ENCODE results near the gene MX1. TPM values are rescaled to one million over a fixed set of nuclear protein-coding genes. Genes with fewer than 3 reads are reported as not detected.
"Not testable (repeated sequence)": the region's sequence is repeated elsewhere in the genome, so short reads cannot be mapped to it uniquely, and the experiment has no call there.

Gene MX1
- total RNA-seq, 1 experiment from 2014 or later, result 6.4 TPM

- Histone ChIP-seq H3F3A (ENCODE audit: insufficient read depth, low read depth) (no peaks in the 10 kb centered on the region), H3K27me3 (ENCODE audit: insufficient read depth, low read depth) (no peaks in the 10 kb centered on the region), H3K4me1 (replicated peaks; ENCODE audit: insufficient read depth) (no peaks in the 10 kb centered on the region), H3K9me3 (ENCODE audit: insufficient read depth, low read depth) (0 out of 2 replicates have a peak, but pooled peaks cover 3% of the 10 kb centered on the region), H3K79me2 (ENCODE audit: low read depth) (no peaks in the 10 kb centered on the region), H4K20me1 (ENCODE audit: insufficient read depth) (no peaks in the 10 kb centered on the region), H2AFZ (no peak overlapping the region), H3K36me3 (ENCODE audit: low read depth) (no peaks in the 10 kb centered on the region), H3K4me3 (no peak overlapping the region), H3K27ac (no peak overlapping the region), H3K4me2 (no peak overlapping the region), H3K9me2 (ENCODE audit: insufficient read depth) (no peaks in the 10 kb centered on the region)
- TF ChIP-seq CTCF (conservative IDR thresholded peaks at IDR 0.05), result no peak
- TF ChIP-seq EZH2 (IDR thresholded peaks at IDR 0.05; ENCODE audit: low read depth), result no peak
- DNase-seq, result no peak
- intact Hi-C loops (cut with micrococcal nuclease; ENCODE audit: unreplicated experiment), result no loop called here
- BruUV-seq (replicated peaks), result no TSS peak
- ChIA-PET CTCF (no interaction called here), POLR2A (ENCODE audit: unreplicated experiment) (no interaction called here)
Measured at GRCh38 chr21:41410361-41410760, 15.7 kb upstream of the MX1 start.

GRCh38 chr21:41410767-41411448 is 15.1 kb upstream of the MX1 start:
- H3K27me3 ChIP-seq (ENCODE audit: insufficient read depth, low read depth), result no peaks in the 10 kb centered on the region
- DNase-seq, result no peak
- CTCF ChIA-PET, result no interaction called here
- H3K36me3 ChIP-seq (ENCODE audit: low read depth), result no peaks in the 10 kb centered on the region
- H2AFZ ChIP-seq, result no peak overlapping the region
- no peak for TF ChIP-seq EZH2 (IDR thresholded peaks at IDR 0.05; ENCODE audit: low read depth)
- H3K9me3 ChIP-seq (ENCODE audit: insufficient read depth, low read depth), result 0 out of 2 replicates have a peak, but pooled peaks cover 3% of the 10 kb centered on the region
- H3K9me2 ChIP-seq (ENCODE audit: insufficient read depth), result no peaks in the 10 kb centered on the region
- no peaks in the 10 kb centered on the region for H3K4me1 ChIP-seq (replicated peaks; ENCODE audit: insufficient read depth)
- H3K4me2 ChIP-seq, result no peak overlapping the region
- H4K20me1 ChIP-seq (ENCODE audit: insufficient read depth), result no peaks in the 10 kb centered on the region
- POLR2A ChIA-PET (ENCODE audit: unreplicated experiment), result no interaction called here
- BruUV-seq (replicated peaks), result no TSS peak
- H3K4me3 ChIP-seq, result no peak overlapping the region
- H3K27ac ChIP-seq, result no peak overlapping the region
- H3K79me2 ChIP-seq (ENCODE audit: low read depth), result no peaks in the 10 kb centered on the region
- H3F3A ChIP-seq (ENCODE audit: insufficient read depth, low read depth), result no peaks in the 10 kb centered on the region
- intact Hi-C loops (cut with micrococcal nuclease; ENCODE audit: unreplicated experiment), result no loop called here

- no TSS peak for BruUV-seq (replicated peaks)
- Histone ChIP-seq H3F3A (ENCODE audit: insufficient read depth, low read depth) (no peaks in the 10 kb centered on the region), H3K4me1 (replicated peaks; ENCODE audit: insufficient read depth) (no peaks in the 10 kb centered on the region), H3K27me3 (ENCODE audit: insufficient read depth, low read depth) (no peaks in the 10 kb centered on the region), H3K79me2 (ENCODE audit: low read depth) (no peaks in the 10 kb centered on the region), H3K9me2 (ENCODE audit: insufficient read depth) (no peaks in the 10 kb centered on the region), H3K36me3 (ENCODE audit: low read depth) (no peaks in the 10 kb centered on the region), H3K9me3 (ENCODE audit: insufficient read depth, low read depth) (0 out of 2 replicates have a peak, but pooled peaks cover 3% of the 10 kb centered on the region), H3K4me3 (no peak overlapping the region), H2AFZ (no peak overlapping the region), H3K27ac (no peak overlapping the region), H3K4me2 (no peak overlapping the region), H4K20me1 (ENCODE audit: insufficient read depth) (no peaks in the 10 kb centered on the region)
- CTCF ChIA-PET, result no interaction called here
- DNase-seq, result no peak
- intact Hi-C loops (cut with micrococcal nuclease; ENCODE audit: unreplicated experiment), result no loop called here
- POLR2A ChIA-PET (ENCODE audit: unreplicated experiment), result no interaction called here
- no peak for TF ChIP-seq EZH2 (IDR thresholded peaks at IDR 0.05; ENCODE audit: low read depth)
- TF ChIP-seq CTCF (conservative IDR thresholded peaks at IDR 0.05), result no peak
Measured at GRCh38 chr21:41411449-41412089, 14.5 kb upstream of the MX1 start.

- BruUV-seq (replicated peaks); DNase-seq; H3K27ac ChIP-seq; H2AFZ ChIP-seq; H3K9me3 ChIP-seq (ENCODE audit: insufficient read depth, low read depth); H3K4me3 ChIP-seq; H3K27me3 ChIP-seq (ENCODE audit: insufficient read depth, low read depth); H3K9me2 ChIP-seq (ENCODE audit: insufficient read depth); H3F3A ChIP-seq (ENCODE audit: insufficient read depth, low read depth); H3K36me3 ChIP-seq (ENCODE audit: low read depth); H3K79me2 ChIP-seq (ENCODE audit: low read depth); intact Hi-C loops (cut with micrococcal nuclease; ENCODE audit: unreplicated experiment); H4K20me1 ChIP-seq (ENCODE audit: insufficient read depth); CTCF ChIA-PET; H3K4me1 ChIP-seq (replicated peaks; ENCODE audit: insufficient read depth); H3K4me2 ChIP-seq: not testable (repeated sequence)
- POLR2A ChIA-PET (ENCODE audit: unreplicated experiment), result interaction anchor here (0.6 kb wide), 1 partner anchor 217 kb away, joined by 4 read pairs; no protein-coding TSS in a partner anchor
Measured at GRCh38 chr21:41417505-41417904, 8.5 kb upstream of the MX1 start.

Data from PC-9 (cell line).